Sigmoid colon (tissue), 4 donors: ENCODE measurements around the gene FLNC.

ENCODE experiments used
- EP300 ChIP-seq, 4 donors: sonication (generic); formaldehyde crosslinking; IDR thresholded peaks; one replicate each; pipeline ENCODE4 v1.6.1; 2017; ENCODE audit warnings: antibody characterized with exemption in 4 of 4
- POLR2A ChIP-seq, 2 donors: fragments of 450-650 bp; IDR thresholded peaks; one replicate each; pipeline ENCODE4 v1.6.1; 2016; ENCODE audit warnings: antibody characterized with exemption in 2 of 2, mild to moderate bottlenecking in 2 of 2, moderate library complexity in 2 of 2
- POLR2AphosphoS5 ChIP-seq, 4 donors: sonication (generic); formaldehyde crosslinking; IDR thresholded peaks; one replicate each; pipeline ENCODE4 v1.6.1; 2017; ENCODE audit warnings: antibody characterized with exemption in 4 of 4
- TF ChIP-seq, protein P1 (sequence below), 4 experiments: fragments of 450-650 bp in 3 of 4; fragments of 200-600 bp in 1 of 4; IDR thresholded peaks; one replicate each; pipeline ENCODE4 v1.5.1; 2016 to 2019; ENCODE audit warnings: antibody characterized with exemption in 4 of 4, mild to moderate bottlenecking in 3 of 4, moderate library complexity in 2 of 4

GRCh38 chr7:128781126-128781525, 49.1 kb upstream of the FLNC start:
- TF ChIP-seq POLR2A (IDR thresholded peaks at IDR 0.05) (no peak), POLR2AphosphoS5 (IDR thresholded peaks at IDR 0.05) (no peak), EP300 (IDR thresholded peaks at IDR 0.05) (no peak)
- TF ChIP-seq, protein P1, sequence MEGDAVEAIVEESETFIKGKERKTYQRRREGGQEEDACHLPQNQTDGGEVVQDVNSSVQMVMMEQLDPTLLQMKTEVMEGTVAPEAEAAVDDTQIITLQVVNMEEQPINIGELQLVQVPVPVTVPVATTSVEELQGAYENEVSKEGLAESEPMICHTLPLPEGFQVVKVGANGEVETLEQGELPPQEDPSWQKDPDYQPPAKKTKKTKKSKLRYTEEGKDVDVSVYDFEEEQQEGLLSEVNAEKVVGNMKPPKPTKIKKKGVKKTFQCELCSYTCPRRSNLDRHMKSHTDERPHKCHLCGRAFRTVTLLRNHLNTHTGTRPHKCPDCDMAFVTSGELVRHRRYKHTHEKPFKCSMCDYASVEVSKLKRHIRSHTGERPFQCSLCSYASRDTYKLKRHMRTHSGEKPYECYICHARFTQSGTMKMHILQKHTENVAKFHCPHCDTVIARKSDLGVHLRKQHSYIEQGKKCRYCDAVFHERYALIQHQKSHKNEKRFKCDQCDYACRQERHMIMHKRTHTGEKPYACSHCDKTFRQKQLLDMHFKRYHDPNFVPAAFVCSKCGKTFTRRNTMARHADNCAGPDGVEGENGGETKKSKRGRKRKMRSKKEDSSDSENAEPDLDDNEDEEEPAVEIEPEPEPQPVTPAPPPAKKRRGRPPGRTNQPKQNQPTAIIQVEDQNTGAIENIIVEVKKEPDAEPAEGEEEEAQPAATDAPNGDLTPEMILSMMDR (IDR thresholded peaks at IDR 0.05): no peak
